Measurements from ENCODE around the gene PTH1R.

DNA sequence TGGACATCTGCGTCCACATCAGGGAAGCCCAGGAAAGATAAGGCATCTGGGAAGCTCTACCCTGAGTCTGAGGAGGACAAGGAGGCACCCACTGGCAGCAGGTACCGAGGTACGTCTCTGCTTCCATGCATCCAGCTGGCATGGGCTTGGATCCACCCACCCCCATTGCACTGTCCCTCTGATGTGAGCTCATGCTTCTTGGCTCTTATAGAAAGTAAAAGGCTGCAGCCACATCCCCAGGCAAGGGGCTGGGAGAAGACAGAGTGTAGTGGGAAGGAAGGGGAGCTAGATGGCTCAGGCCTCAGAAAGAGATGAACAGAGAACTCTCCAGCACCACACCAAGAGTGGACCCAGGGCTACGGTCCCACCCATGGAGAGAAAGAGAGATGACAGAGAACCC, 18.2 kb downstream of the PTH1R start:
- TF ChIP-seq EZH2 (IDR thresholded peaks at IDR 0.05) (no peak), EZH2phosphoT487 (IDR thresholded peaks at IDR 0.05) (no peak)
- TF ChIP-seq, protein P1, sequence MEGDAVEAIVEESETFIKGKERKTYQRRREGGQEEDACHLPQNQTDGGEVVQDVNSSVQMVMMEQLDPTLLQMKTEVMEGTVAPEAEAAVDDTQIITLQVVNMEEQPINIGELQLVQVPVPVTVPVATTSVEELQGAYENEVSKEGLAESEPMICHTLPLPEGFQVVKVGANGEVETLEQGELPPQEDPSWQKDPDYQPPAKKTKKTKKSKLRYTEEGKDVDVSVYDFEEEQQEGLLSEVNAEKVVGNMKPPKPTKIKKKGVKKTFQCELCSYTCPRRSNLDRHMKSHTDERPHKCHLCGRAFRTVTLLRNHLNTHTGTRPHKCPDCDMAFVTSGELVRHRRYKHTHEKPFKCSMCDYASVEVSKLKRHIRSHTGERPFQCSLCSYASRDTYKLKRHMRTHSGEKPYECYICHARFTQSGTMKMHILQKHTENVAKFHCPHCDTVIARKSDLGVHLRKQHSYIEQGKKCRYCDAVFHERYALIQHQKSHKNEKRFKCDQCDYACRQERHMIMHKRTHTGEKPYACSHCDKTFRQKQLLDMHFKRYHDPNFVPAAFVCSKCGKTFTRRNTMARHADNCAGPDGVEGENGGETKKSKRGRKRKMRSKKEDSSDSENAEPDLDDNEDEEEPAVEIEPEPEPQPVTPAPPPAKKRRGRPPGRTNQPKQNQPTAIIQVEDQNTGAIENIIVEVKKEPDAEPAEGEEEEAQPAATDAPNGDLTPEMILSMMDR (IDR thresholded peaks at IDR 0.05): no peak

All from neural progenitor cell (in vitro differentiated cells).